ENCODE data around the gene HPCA.

HPCA gene

GRCh38 chr1:32871364-32872191 lies 14.7 kb upstream of the HPCA start:
- peak; percentile 25 for DNase-seq

DNA sequence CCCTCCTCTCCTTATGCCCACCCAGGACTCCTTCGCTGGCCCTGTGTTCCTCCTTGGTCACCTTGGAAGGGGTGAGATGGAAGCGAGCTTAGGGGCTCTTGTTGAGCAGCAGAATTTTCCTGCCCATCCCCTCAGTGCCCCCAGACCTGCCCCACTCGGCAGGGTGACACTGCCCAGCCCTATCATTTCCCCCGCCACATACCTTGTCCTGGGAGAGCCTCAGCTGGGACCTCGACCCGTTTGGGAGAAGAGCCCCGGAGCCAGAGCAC lies 14.2 kb upstream of the HPCA start:
- DNase-seq = peak; percentile 29

DNA sequence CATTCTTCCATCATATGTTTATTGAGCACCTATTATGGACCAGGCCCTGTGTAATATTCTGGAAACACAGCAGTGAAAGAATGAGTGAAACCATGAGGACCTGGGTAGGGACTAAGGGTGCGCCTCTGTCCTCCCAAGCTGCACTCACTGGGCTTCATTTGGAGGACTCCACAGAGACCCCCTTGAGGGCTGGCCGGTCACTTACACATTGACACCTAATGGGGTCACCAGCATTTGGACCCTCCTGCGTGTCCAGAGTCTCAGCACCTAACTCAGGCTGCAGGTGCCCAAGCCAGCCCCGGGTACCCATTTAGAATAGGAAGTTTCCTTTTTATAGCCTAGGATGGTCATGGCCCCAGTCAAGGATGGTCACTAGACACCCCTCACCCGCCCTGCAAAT lies 12.8 kb upstream of the HPCA start:
- no peak for DNase-seq

DNA sequence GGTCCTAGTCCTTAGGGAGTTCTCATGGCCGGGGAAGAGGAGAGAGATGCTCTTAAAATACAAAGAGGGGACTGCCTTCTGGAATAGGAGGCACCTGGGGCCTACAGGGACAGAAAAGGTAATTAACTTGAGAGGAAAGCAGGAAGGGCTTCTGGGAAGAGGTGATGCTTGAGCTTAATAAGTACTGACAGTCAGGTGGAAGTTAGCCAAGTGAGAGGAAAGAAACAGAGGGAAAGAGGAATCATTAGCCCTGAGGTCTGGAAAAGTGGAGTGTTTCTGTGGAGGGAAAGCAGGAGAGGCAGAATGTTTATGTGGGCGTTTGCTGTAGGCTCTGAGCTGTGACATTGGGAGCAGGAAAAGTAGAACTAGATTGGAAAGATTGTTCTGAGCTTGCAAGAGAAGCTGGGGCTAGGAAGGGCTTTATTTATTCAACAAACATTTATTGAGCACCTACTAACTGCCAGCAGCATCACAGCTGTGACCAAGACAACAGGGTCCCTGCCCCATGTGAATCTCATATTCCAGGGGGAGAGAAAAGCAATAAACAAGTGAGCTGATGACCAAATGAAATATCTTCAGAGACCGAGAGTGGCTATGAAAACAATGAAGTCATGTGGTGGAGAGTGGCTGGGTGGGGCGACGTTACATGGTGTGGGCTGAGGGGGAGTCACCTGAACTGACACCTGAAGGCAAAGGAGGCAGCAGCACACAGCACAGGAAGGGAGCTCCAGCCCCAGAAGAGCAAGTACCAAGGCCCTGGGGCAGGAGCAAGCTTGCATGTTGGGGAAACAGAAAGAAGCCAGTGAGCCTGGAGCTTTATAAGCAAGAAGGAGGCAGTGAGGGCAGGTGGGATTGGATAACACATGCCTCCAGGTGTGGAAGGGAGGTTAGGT lies 11.2 kb upstream of the HPCA start:
- DNase-seq = no peak

GRCh38 chr1:32876341-32877210 lies 9.7 kb upstream of the HPCA start:
- no peak for DNase-seq

GRCh38 chr1:32877211-32878110 lies 8.8 kb upstream of the HPCA start:
- DNase-seq = no peak

DNA sequence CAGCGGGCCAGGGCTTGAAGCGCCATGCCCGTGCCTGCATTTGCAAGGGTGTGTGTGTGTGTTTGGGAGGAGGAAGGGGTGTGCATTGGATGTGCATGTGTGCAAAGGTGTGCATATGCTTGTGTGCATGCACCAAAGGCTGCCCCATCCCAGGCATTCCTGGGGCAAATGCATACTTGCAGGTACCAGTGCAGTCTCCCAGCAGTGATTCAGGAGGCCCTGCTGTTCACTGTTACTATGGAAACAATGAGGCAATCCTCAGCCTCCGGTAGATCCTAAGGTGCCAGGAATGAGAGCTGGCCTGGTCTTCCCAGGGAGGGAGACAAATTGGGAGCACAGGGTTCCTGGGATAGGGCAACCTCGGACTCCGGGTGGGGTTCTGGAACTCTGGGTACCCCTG lies 8.1 kb upstream of the HPCA start:
- DNase-seq = no peak

DNA sequence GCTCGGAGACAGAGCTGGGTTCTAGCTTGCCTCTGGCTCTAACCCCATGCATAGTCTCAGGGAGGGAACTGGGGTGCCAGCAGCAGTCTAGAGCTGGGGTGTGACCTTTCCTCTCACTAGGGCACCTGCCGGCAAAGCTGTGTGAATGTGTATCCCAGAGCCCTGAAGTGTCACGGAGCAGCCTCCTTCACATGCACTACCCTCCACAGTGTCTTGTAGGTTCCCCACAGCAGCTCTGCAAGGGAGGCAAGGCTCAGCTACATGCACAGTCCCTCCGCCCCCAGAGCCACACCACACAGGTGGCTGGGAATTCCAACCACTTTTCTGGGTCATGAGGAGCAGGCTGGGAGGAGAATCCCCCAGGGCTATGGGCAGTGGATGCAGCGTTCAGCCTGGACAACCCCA lies 7.7 kb upstream of the HPCA start:
- no peak for DNase-seq

DNA sequence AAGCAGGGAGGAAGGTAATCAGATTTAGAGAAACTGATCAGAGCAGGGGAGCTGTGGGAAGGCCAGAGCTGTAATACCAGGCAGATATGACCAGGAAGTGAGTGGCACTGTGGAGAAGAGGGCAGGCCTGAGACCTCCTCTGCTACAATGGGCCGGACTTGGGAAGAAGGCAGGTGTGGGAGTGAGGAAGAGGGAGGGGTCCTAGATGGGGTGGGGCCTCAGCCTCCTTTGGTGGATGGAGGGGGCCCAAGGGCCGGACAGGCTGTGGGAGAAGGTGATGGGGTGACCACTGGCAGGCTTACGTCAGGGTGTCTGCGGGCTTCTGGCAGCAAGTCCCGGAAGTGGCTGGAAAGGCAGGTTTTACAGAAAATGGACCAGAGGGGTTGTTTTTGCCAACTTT lies 5.0 kb upstream of the HPCA start:
- no peak for DNase-seq

- DNase-seq = no peak
Observed at GRCh38 chr1:32881871-32882850, 4.1 kb upstream of the HPCA start.

GRCh38 chr1:32883338-32884031 lies 2.8 kb upstream of the HPCA start:
- DNase-seq = no peak

- no peak for DNase-seq
Observed at GRCh38 chr1:32884032-32884372, 2.3 kb upstream of the HPCA start.

GRCh38 chr1:32884726-32885125 lies 1.6 kb upstream of the HPCA start:
- DNase-seq = no peak

GRCh38 chr1:32885676-32886003 lies 651 bp upstream of the HPCA start:
- no peak for DNase-seq

GRCh38 chr1:32886828-32887414 lies 630 bp downstream of the HPCA start:
- no peak for DNase-seq

DNA sequence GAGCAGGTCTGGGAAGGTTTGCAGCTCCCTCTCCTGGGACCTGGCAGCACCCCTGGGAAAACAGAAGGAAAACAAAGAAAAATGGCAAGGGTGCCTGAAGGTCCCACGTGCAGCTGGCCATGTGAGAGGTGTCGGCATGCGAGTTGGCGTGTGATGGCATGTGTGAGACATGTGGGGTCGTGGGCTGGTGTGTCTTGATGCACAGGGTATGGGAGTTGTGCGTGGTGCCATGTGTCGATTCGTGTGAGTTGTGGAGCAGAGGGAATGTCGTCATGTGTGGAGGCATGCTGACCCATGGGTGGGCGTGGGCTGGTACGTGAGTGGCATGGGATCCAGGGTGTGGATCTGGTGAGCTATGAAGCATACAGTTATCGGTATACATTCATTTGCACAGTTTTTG lies 1.3 kb downstream of the HPCA start:
- no peak for DNase-seq

DNA sequence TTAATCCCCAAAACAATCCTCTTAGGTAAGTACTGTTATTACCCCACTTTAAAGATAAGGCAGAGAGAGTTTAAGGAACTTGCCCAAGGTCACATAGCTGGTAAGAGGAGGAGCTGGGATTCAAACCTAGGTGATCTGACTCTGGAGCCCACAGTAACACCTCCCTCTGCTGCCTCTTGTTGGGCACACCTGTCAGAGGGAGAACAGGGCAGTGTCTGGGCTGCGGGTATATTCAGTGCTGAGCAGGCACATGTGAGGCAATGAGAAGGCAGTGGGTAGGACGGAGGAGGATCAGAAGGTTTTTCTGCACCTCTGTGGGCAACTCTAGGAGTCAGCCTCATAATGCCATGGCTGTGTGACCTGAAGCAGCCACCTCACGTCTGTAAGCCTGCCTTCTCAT lies 1.8 kb downstream of the HPCA start:
- DNase-seq = no peak

DNA sequence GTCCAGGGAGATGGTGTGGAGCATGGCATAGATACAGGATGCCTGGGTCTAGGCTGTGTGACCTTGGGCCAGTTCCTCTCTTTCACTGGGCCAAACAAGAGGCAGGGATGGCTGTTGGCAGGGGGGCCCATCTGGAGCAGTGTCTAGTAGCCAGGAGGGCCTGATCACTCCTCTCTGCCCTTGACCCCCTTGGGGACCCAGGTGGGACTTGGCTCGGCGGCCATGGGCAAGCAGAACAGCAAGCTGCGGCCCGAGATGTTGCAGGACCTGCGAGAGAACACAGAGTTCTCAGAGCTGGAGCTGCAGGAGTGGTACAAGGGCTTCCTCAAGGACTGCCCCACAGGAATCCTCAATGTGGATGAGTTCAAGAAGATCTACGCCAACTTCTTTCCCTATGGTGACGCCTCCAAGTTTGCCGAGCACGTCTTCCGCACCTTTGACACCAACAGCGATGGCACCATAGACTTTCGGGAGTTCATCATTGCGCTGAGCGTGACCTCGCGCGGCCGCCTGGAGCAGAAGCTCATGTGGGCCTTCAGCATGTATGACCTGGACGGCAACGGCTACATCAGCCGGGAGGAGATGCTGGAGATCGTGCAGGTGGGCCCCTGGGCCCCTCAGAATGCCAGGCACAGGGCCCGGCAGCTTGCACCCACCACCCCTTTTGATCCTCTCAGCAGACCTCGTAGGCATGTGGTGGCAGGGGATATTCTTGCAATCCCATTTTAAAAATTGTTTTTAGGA lies 2.6 kb downstream of the HPCA start:
- DNase-seq = no peak

DNA sequence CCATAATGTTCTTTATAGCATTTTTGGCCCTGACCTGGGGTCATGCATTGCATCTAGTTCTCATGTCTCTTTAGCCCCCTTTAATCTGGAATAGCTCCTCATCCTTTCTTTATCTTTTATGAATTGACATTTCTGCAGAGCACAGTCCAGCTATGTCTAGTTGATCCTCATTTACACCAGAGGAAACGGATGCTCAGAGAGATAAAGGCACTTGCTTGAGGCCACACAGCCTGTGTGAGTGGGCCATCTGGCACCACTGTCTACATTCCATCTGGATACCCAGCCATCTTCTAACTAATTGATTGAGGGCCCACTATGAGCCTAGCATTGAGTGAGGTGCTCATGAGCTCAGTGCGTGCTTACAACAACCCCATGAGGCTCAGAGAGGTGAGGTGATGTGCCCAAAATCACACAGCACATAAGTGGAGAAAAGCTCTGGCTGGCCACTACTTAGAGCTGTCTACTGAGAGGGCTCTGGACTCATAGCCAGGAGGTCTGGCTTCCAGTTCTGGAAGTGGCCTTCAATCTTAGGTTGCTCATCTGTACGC lies 3.5 kb downstream of the HPCA start:
- no peak for DNase-seq
